NB4 (cell line): ENCODE measurements around the gene BCOR.

Experiments
- CTCF ChIP-seq: IDR thresholded peaks from one replicate; pipeline ENCODE4 v1.5.1; 2012; ENCODE audit warnings: low read depth, low read length
- MAX ChIP-seq: IDR thresholded peaks from 2 replicates; pipeline ENCODE4 v1.6.1; 2011; ENCODE audit warnings: low read depth, low read length
- POLR2A ChIP-seq: IDR thresholded peaks from 2 replicates; pipeline ENCODE4 v1.6.1; 2011; ENCODE audit warnings: mild to moderate bottlenecking; ENCODE audit not compliant: insufficient read length; ENCODE audit errors: extremely low read depth

- no peak for TF ChIP-seq CTCF
- no peak for TF ChIP-seq POLR2A
- TF ChIP-seq MAX = no peak
Measured at GRCh38 chrX:40040686-40041461, 56.9 kb downstream of the BCOR start.
